ENCODE data around the gene CD48.

The CD48 gene

GRCh38 chr1:160634543-160635491 lies 76.8 kb downstream of the CD48 start:
- DNase-seq (ENCODE audit: low read depth) = no peak

DNA sequence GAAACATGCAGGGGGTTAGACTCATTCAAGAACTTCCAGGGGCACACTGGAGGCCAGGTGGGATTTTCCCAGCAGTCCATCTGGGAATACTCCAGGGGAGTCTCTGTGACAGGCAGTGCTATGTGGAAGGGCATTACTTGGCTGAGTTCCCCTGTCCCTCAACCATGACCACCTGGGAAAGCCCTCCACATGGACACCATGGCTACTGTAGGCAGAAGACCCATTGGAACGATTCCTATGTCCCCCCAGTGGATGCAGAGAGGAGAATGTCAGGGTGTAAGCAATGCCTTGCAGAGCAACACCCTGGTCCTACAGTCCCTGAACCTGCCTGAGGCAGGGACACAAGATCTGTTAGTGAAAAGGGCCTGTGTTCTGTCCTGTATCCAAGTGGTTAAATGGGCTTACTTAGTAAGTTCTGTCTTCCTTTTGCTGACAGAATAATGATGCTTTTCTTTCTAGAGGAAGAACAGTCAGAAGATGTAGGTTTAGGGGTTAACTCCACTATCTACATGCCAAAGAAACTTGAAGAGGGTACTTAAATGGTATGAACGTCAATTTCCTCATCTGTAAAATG lies 78.2 kb downstream of the CD48 start:
- no peak for DNase-seq (ENCODE audit: low read depth)

- DNase-seq (ENCODE audit: low read depth) = no peak
Measured at GRCh38 chr1:160631983-160632625, 79.5 kb downstream of the CD48 start.

DNA sequence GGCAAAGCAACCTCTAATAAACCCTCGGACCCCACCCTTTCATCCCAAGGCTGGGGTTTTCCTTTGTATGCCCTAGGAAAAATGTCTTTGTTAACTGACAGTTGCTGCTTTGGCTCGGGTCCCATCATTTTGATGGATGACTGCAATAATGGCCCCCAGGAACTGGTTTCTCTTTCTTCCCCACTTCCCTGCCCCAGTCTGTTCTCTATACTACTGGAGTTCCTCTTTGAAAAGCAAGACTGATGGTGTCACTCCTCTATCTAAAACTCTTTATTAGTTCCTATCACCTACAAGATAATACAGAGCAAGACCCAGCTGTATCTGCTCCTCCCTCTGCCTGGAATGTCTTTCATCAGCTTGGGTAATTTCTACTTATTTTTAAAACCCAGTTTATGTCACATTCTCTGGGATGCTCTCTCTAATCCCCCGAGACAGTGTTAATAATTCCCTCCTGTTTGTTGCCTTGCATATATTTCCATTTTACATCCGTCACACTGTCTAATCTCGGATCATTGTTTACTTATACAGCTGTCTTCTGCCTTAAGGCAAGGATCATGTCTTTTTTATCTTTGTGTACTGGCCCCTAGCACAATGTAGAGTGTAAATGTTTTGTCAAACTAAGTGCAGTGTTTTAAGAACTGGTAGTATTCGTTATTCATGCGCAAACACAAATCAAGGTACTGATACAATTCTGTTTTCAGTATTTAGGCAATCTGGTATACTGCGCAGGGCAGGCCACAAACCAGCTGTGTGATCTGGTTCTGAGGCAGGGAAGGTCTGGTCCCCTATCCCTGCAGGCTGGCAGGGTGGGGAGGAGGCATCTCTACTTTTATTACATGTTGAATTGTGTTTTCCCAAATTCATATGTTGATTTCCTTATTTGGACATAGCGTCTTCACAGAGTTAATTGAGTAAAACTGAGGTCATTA lies 80.8 kb downstream of the CD48 start:
- DNase-seq (ENCODE audit: low read depth) = no peak

GRCh38 chr1:160629286-160630210 lies 82.1 kb downstream of the CD48 start:
- DNase-seq (ENCODE audit: low read depth) = no peak

- no peak for DNase-seq (ENCODE audit: low read depth)
Measured at GRCh38 chr1:160628799-160629263, 82.8 kb downstream of the CD48 start.

Data from CMK (cell line).